ENCODE measurements around the gene POM121C. TPM values are rescaled to one million over a fixed set of nuclear protein-coding genes. Genes with fewer than 3 reads are reported as not detected.
"Not testable (repeated sequence)": the region's sequence is repeated elsewhere in the genome, so short reads cannot be mapped to it uniquely, and the experiment has no call there.

Gene POM121C
- total RNA-seq, 1 experiment from 2014 or later: 72.7 TPM

- Histone ChIP-seq H3K4ac (ENCODE audit: low read depth, low read length) (no peak overlapping the region), H4K91ac (ENCODE audit: insufficient read length, low read depth, low read length) (no peak overlapping the region), H3K18ac (ENCODE audit: insufficient read length, low read depth, low read length) (no peak overlapping the region), H3K4me2 (ENCODE audit: insufficient read depth, insufficient read length, low read length) (no peak overlapping the region), H4K5ac (ENCODE audit: insufficient read length, low read depth, low read length) (no peak overlapping the region), H3K56ac (ENCODE audit: insufficient read length, low read depth, low read length) (no peak overlapping the region), H3K79me1 (ENCODE audit: insufficient read depth, low read depth, low read length, poor library complexity, severe bottlenecking) (peaks cover 2% of the 10 kb centered on the region), H2AFZ (ENCODE audit: low read length) (no peak overlapping the region), H4K20me1 (ENCODE audit: control insufficient read depth, insufficient read depth, insufficient read length) (no peaks in the 10 kb centered on the region), H3K9me3 (ENCODE audit: control insufficient read depth, low read depth, low read length) (no peaks in the 10 kb centered on the region), H3T11ph (ENCODE audit: low read length) (no peak overlapping the region), H3K79me2 (ENCODE audit: insufficient read depth, low read length) (no peaks in the 10 kb centered on the region; the same call in 1 of the 2 replicates), H2BK5ac (ENCODE audit: insufficient read length, low read length) (no peak overlapping the region), H2BK15ac (ENCODE audit: low read depth, low read length) (no peak overlapping the region), H3K27ac (ENCODE audit: insufficient read length, low read depth, low read length) (no peak overlapping the region), H2BK20ac (ENCODE audit: low read depth, low read length, poor library complexity, severe bottlenecking) (no peak overlapping the region), H3K23me2 (ENCODE audit: insufficient read length, low read depth, low read length, poor library complexity, severe bottlenecking) (peaks cover 5% of the 10 kb centered on the region), H4K8ac (replicated peaks; ENCODE audit: insufficient read length, low read depth, low read length) (no peak overlapping the region), H3K9ac (ENCODE audit: extremely low read depth, insufficient read length, low read length) (no peak overlapping the region), H2AK5ac (ENCODE audit: insufficient read length, low read length) (no peak overlapping the region), H3K27me3 (ENCODE audit: insufficient read depth, low read length) (no peaks in the 10 kb centered on the region), H3K4me1 (ENCODE audit: insufficient read depth, low read length) (peaks cover 3% of the 10 kb centered on the region; the same call in 1 of the 2 replicates), H2BK120ac (ENCODE audit: low read depth, low read length, poor library complexity, severe bottlenecking) (no peak overlapping the region), H3K23ac (ENCODE audit: insufficient read length, low read depth, low read length) (no peak overlapping the region), H3K14ac (ENCODE audit: insufficient read depth, low read length) (no peak overlapping the region), H2BK12ac (ENCODE audit: insufficient read length, low read depth, low read length) (no peak overlapping the region)
- H3K4me3 Mint-ChIP-seq: no peak overlapping the region
- peaks cover 6 to 19% of the 10 kb centered on the region in 2 experiments for H3K4me1 Mint-ChIP-seq
- peaks cover 6 to 27% (median 13%) of the 10 kb centered on the region in 3 experiments; a peak in 6 of 7 replicates for H3K36me3 Mint-ChIP-seq (ENCODE audit: insufficient read depth in 1 of 3, low read depth in 3 of 3)
- no peak for TF ChIP-seq CTCF (conservative IDR thresholded peaks at IDR 0.05)
- peak; percentile 71 for DNase-seq
- H3K27me3 Mint-ChIP-seq (ENCODE audit: low read depth): no peaks in the 10 kb centered on the region
- no peaks in the 10 kb centered on the region for H3K9me3 Mint-ChIP-seq
- no CpG with 5 or more reads among the region's 6 CpGs for WGBS (ENCODE audit: extremely low coverage, insufficient read length, low lambda C conversion rate)
- peak overlapping the region; percentile 25 to 93 (median 92); a peak in 6 of 7 replicates for H3K27ac Mint-ChIP-seq
Observed at GRCh38 chr7:75531359-75531821, 45.3 kb upstream of the POM121C start.

GRCh38 chr7:75527224-75527722, 41.2 kb upstream of the POM121C start:
- H2BK15ac ChIP-seq (ENCODE audit: low read depth, low read length); H3K9me3 ChIP-seq (ENCODE audit: control insufficient read depth, low read depth, low read length); H2AFZ ChIP-seq (ENCODE audit: low read length); H2BK20ac ChIP-seq (ENCODE audit: low read depth, low read length, poor library complexity, severe bottlenecking); H3K9me3 Mint-ChIP-seq; H3K27me3 ChIP-seq (ENCODE audit: insufficient read depth, low read length); H4K8ac ChIP-seq (replicated peaks; ENCODE audit: insufficient read length, low read depth, low read length); H3K27me3 Mint-ChIP-seq (ENCODE audit: low read depth); H3K27ac ChIP-seq (ENCODE audit: insufficient read length, low read depth, low read length); H3T11ph ChIP-seq (ENCODE audit: low read length); H2BK5ac ChIP-seq (ENCODE audit: insufficient read length, low read length); H4K91ac ChIP-seq (ENCODE audit: insufficient read length, low read depth, low read length); H2AK5ac ChIP-seq (ENCODE audit: insufficient read length, low read length); DNase-seq; H3K79me1 ChIP-seq (ENCODE audit: insufficient read depth, low read depth, low read length, poor library complexity, severe bottlenecking); H3K56ac ChIP-seq (ENCODE audit: insufficient read length, low read depth, low read length); H3K23ac ChIP-seq (ENCODE audit: insufficient read length, low read depth, low read length); H3K4me1 ChIP-seq (ENCODE audit: insufficient read depth, low read length); H3K4ac ChIP-seq (ENCODE audit: low read depth, low read length); H3K79me2 ChIP-seq (ENCODE audit: insufficient read depth, low read length); H2BK120ac ChIP-seq (ENCODE audit: low read depth, low read length, poor library complexity, severe bottlenecking); H2BK12ac ChIP-seq (ENCODE audit: insufficient read length, low read depth, low read length); H3K23me2 ChIP-seq (ENCODE audit: insufficient read length, low read depth, low read length, poor library complexity, severe bottlenecking); H4K5ac ChIP-seq (ENCODE audit: insufficient read length, low read depth, low read length); H4K20me1 ChIP-seq (ENCODE audit: control insufficient read depth, insufficient read depth, insufficient read length); H3K18ac ChIP-seq (ENCODE audit: insufficient read length, low read depth, low read length): not testable (repeated sequence)
- WGBS (ENCODE audit: extremely low coverage, insufficient read length, low lambda C conversion rate): no CpG with 5 or more reads among the region's 37 CpGs
- H3K36me3 Mint-ChIP-seq (ENCODE audit: insufficient read depth in 1 of 3, low read depth in 3 of 3): peaks cover 29 to 34% (median 34%) of the 10 kb centered on the region in 3 experiments
- Histone ChIP-seq H3K14ac (ENCODE audit: insufficient read depth, low read length) (peak overlapping the region; percentile 80; the same call in 1 of the 2 replicates), H3K9ac (ENCODE audit: extremely low read depth, insufficient read length, low read length) (peak overlapping the region; percentile 80), H3K4me2 (ENCODE audit: insufficient read depth, insufficient read length, low read length) (peak overlapping the region; percentile 82)
- H3K27ac Mint-ChIP-seq: peak overlapping the region in 2 of 3 experiments; percentile 60 to 96; a peak in 3 of 7 replicates
- peak overlapping the region; percentile 94 to 97 for H3K4me3 Mint-ChIP-seq
- peaks cover 10 to 18% of the 10 kb centered on the region in 2 experiments for H3K4me1 Mint-ChIP-seq

Measured in H9 (cell line).